Thyroid gland (tissue), 4 donors: Measurements from ENCODE around the gene RNFT2.

Source experiments
- CTCF ChIP-seq, 6 experiments: fragments of 200-600 bp in 3 of 6; fragments of 450-650 bp in 3 of 6; sonication (generic) in 3 of 6; IDR thresholded peaks; one replicate each; pipeline ENCODE4 v1.5.1; 2016 to 2019; ENCODE audit warnings: antibody characterized with exemption in 6 of 6, mild to moderate bottlenecking in 2 of 6, inconsistent platforms in 1 of 6, moderate library complexity in 1 of 6
- POLR2A ChIP-seq, 2 donors: fragments of 450-650 bp; IDR thresholded peaks; one replicate each; pipeline ENCODE4 v1.6.1; 2017; ENCODE audit warnings: antibody characterized with exemption in 2 of 2, mild to moderate bottlenecking in 2 of 2, moderate library complexity in 1 of 2

GRCh38 chr12:116780942-116781341 is 42.8 kb downstream of the RNFT2 start:
- TF ChIP-seq CTCF (IDR thresholded peaks at IDR 0.05) (no peak), POLR2A (IDR thresholded peaks at IDR 0.05) (no peak)
